ENCODE measurements around the gene PCBP1. TPM values are rescaled to one million over a fixed set of nuclear protein-coding genes. Genes with fewer than 3 reads are reported as not detected.
"Not testable (repeated sequence)": the region's sequence is repeated elsewhere in the genome, so short reads cannot be mapped to it uniquely, and the experiment has no call there.

Gene PCBP1
- total RNA-seq, 4 donors from 2014 or later, result 189 to 236 (median 222) TPM

DNA sequence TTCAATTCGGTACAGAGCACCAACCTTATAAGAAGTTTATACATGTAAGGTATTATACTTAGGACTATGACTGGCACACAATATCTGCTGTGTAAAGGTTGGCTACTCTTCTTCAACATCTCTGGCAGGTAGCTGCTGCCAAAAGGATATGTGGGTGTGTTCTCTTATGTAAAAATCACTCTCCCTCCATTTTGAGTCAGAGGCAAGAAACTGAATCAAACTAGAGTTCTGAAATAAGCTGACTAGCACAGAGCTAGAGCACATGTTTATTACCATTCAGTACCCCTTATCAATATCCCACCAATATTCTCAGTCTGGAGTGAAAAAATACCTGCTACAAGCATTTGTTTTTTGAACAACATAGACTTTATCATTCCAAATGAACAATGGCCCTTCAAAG lies 38.0 kb upstream of the PCBP1 start:
- WGBS, result 78% methylated on average over 1 of the region's 1 CpG
- H3K27ac ChIP-seq, result no peak overlapping the region

DNA sequence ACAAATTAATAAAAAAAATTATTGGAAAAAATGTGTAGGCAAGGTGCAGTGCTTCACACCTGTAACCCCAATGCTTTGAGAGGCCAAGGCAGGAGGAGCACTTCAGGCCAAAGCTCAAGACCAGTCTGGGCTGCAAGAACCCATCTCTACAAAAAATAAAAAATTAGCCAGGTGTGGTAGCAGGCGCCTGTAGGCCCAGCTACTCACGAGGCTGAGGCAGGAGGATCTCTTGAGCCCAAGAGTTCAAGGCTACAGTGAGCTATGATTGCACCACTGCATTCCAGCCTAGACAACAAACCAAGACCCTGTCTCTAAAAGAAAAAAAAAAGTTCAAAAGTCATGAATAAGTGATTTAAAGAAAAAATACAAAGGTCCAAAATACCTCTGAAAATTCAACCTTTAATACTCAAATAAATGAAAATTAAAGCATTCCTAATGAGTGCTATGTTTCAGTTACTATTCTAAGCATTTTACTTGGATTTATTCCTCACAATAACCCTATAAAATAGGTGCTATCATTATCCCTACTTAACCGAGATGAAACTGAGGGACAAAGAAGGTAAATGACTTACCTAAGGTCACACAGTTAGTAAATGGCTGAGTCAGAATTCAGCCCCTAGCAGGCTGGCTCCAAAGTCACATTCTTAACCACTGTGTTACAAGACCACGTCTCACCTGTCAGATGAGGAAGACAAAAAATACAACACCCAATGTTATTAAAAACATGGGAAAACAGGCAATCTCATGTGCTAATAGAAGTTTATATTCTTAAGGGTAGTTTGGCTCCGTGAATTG lies 36.4 kb upstream of the PCBP1 start:
- WGBS, result 84% methylated on average over 5 of the region's 5 CpGs
- TF ChIP-seq POLR2A (IDR thresholded peaks at IDR 0.05), result no peak
- TF ChIP-seq POLR2AphosphoS5 (IDR thresholded peaks at IDR 0.05), result no peak
- TF ChIP-seq CTCF (IDR thresholded peaks at IDR 0.05), result no peak
- no peak for TF ChIP-seq EP300 (IDR thresholded peaks at IDR 0.05)
- no peaks in the 10 kb centered on the region for H3K9me3 ChIP-seq
- no peak for DNase-seq (ENCODE audit: low spot score in 2 of 2)
- H3K27me3 ChIP-seq, result no peaks in the 10 kb centered on the region
- no peak overlapping the region for H3K4me3 ChIP-seq
- H3K27ac ChIP-seq, result no peak overlapping the region
- peaks cover 58% of the 10 kb centered on the region for H3K36me3 ChIP-seq
- peaks cover 22% of the 10 kb centered on the region for H3K4me1 ChIP-seq

More for the DNA sequence above, 38.0 kb upstream of the PCBP1 start:
- H3K36me3 ChIP-seq, result peaks cover 49% of the 10 kb centered on the region
- H3K27me3 ChIP-seq, result no peaks in the 10 kb centered on the region
- TF ChIP-seq EP300 (IDR thresholded peaks at IDR 0.05), result no peak
- no peak for TF ChIP-seq POLR2AphosphoS5 (IDR thresholded peaks at IDR 0.05)
- TF ChIP-seq CTCF (IDR thresholded peaks at IDR 0.05), result no peak
- no peak for TF ChIP-seq POLR2A (IDR thresholded peaks at IDR 0.05)
- DNase-seq (ENCODE audit: low spot score in 2 of 2), result no peak
- peaks cover 32% of the 10 kb centered on the region for H3K4me1 ChIP-seq
- H3K4me3 ChIP-seq, result no peak overlapping the region
- H3K9me3 ChIP-seq, result no peaks in the 10 kb centered on the region

DNA sequence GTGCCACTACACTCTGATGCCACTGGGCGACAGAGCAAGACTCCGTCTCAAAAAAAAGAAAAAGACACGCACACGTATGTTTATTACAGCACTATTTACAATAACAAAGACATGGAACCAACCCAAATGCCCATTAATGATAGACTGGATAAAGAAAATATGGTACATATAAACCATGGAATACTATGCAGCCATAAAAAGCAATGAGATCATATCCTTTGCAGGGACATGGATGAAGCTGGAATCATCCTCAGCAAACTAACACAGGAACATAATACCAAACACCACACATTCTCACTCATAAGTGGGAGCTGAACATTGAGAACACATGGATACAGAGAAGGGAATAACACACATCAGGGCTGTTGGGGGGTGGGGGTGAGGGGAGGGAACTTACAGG lies 32.0 kb upstream of the PCBP1 start:
- DNase-seq (ENCODE audit: low spot score in 2 of 2); H3K4me3 ChIP-seq; H3K4me1 ChIP-seq; H3K27ac ChIP-seq; H3K27me3 ChIP-seq; H3K9me3 ChIP-seq: not testable (repeated sequence)
- peaks cover 74% of the 10 kb centered on the region for H3K36me3 ChIP-seq
- WGBS, result 96% methylated on average over 4 of the region's 4 CpGs

GRCh38 chr2:70061317-70061716 lies 26.0 kb upstream of the PCBP1 start:
- H3K4me1 ChIP-seq, result no peaks in the 10 kb centered on the region
- peaks cover 75% of the 10 kb centered on the region for H3K36me3 ChIP-seq
- TF ChIP-seq POLR2AphosphoS5 (IDR thresholded peaks at IDR 0.05) (no peak), EP300 (IDR thresholded peaks at IDR 0.05) (no peak), CTCF (IDR thresholded peaks at IDR 0.05) (no peak), POLR2A (IDR thresholded peaks at IDR 0.05) (no peak)
- no peak overlapping the region for H3K27ac ChIP-seq
- 85% methylated on average over 2 of the region's 2 CpGs for WGBS
- H3K27me3 ChIP-seq, result no peaks in the 10 kb centered on the region
- no peaks in the 10 kb centered on the region for H3K9me3 ChIP-seq
- H3K4me3 ChIP-seq, result no peak overlapping the region
- no peak for DNase-seq (ENCODE audit: low spot score in 2 of 2)

DNA sequence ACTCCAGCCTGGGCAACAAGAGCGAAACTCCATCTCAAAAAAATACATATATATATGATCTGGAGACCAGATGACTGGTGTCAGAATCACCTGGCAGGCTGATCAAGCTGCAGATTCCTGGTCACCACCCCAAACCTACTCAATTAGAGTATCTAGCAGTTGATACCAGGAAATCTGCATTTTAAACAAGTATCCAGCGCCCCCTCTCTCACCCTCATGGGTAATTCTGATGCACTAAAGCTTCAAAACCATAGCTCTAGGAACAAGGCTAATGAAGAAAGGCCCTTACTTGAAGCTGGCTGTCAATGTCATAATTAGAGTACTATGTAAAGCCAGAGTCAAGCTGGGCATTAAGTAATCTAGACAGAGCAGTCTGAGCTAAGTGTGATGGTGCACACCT lies 25.0 kb upstream of the PCBP1 start:
- WGBS, result 94% methylated on average over 2 of the region's 2 CpGs
- Histone ChIP-seq H3K36me3 (peaks cover 77% of the 10 kb centered on the region), H3K27ac (no peak overlapping the region), H3K9me3 (no peaks in the 10 kb centered on the region), H3K4me1 (no peaks in the 10 kb centered on the region), H3K27me3 (no peaks in the 10 kb centered on the region), H3K4me3 (no peak overlapping the region)
- no peak for DNase-seq (ENCODE audit: low spot score in 2 of 2)
- TF ChIP-seq EP300 (IDR thresholded peaks at IDR 0.05), result no peak
- TF ChIP-seq CTCF (IDR thresholded peaks at IDR 0.05), result no peak
- no peak for TF ChIP-seq POLR2A (IDR thresholded peaks at IDR 0.05)
- TF ChIP-seq POLR2AphosphoS5 (IDR thresholded peaks at IDR 0.05), result no peak
